Gastroesophageal sphincter (tissue), 4 donors: ENCODE measurements around the gene ONECUT1. TPM values are rescaled to one million over a fixed set of nuclear protein-coding genes. Genes with fewer than 3 reads are reported as not detected.

ENCODE experiments used
- ATAC-seq: fragments of 150-250 bp; one replicate; pipeline ENCODE4 v1.9.1; 2016; ENCODE audit warnings: mild to moderate bottlenecking, moderate library complexity
- H3K27ac ChIP-seq, 4 donors: fragments of 200-600 bp; sonication (generic) in 3 of 4; 1 replicate in 3 of 4; 2 replicates in 1 of 4; pipeline ENCODE4 v1.5.1; 2016 to 2019
- H3K27me3 ChIP-seq: fragments of 200-600 bp; sonication (generic); one replicate; pipeline ENCODE4 v1.5.1; 2019
- H3K36me3 ChIP-seq, 2 donors: fragments of 200-600 bp; sonication (generic); one replicate each; pipeline ENCODE4 v1.5.1; 2019; ENCODE audit warnings: control low read depth in 1 of 2
- H3K4me1 ChIP-seq, 3 donors: fragments of 200-600 bp; sonication (generic); 1 replicate in 2 of 3; 2 replicates in 1 of 3; pipeline ENCODE4 v1.5.1; 2016 to 2019; ENCODE audit warnings: control low read depth in 2 of 3
- H3K4me3 ChIP-seq, 2 donors: fragments of 200-600 bp; sonication (generic); one replicate each; pipeline ENCODE4 v1.5.1; 2019; ENCODE audit warnings: mild to moderate bottlenecking in 1 of 2, moderate library complexity in 1 of 2
- H3K9me3 ChIP-seq, 3 donors: fragments of 200-600 bp; sonication (generic); one replicate each; pipeline ENCODE4 v1.5.1; 2017 to 2019; ENCODE audit warnings: control low read depth in 2 of 3
- EP300 ChIP-seq: sonication (generic); formaldehyde crosslinking; IDR thresholded peaks from one replicate; pipeline ENCODE4 v1.6.1; 2017; ENCODE audit warnings: antibody characterized with exemption, mild to moderate bottlenecking
- POLR2A ChIP-seq, 2 donors: fragments of 450-650 bp; IDR thresholded peaks; one replicate each; pipeline ENCODE4 v1.6.1; 2017; ENCODE audit warnings: antibody characterized with exemption in 2 of 2, mild to moderate bottlenecking in 2 of 2, moderate library complexity in 1 of 2
- POLR2AphosphoS5 ChIP-seq: sonication (generic); formaldehyde crosslinking; IDR thresholded peaks from one replicate; pipeline ENCODE4 v1.6.1; 2017; ENCODE audit warnings: antibody characterized with exemption
- WGBS, 2 donors: methylation state at CpG; one replicate each; pipeline ENCODE4 v1.1.5; 2018; ENCODE audit warnings: low coverage in 1 of 2; 5-methylcytosine and 5-hydroxymethylcytosine counted together
- total RNA-seq, 4 donors: library from RNA; depleted of rRNA; stranded (reverse); fragments of >200 nt; gene quantifications; one replicate each; pipeline ENCODE4 v1.1.0, GENCODE V29; 2016
- TF ChIP-seq, protein P1 (sequence below), 4 experiments: fragments of 200-600 bp in 2 of 4; fragments of 450-650 bp in 2 of 4; sonication (generic) in 1 of 4; IDR thresholded peaks; one replicate each; pipeline ENCODE4 v1.5.1; 2017 to 2019; ENCODE audit warnings: antibody characterized with exemption in 4 of 4, mild to moderate bottlenecking in 2 of 4, moderate library complexity in 2 of 4

Gene ONECUT1
- total RNA-seq, 4 donors from 2014 or later, result 0.47 TPM; not detected in 3

DNA sequence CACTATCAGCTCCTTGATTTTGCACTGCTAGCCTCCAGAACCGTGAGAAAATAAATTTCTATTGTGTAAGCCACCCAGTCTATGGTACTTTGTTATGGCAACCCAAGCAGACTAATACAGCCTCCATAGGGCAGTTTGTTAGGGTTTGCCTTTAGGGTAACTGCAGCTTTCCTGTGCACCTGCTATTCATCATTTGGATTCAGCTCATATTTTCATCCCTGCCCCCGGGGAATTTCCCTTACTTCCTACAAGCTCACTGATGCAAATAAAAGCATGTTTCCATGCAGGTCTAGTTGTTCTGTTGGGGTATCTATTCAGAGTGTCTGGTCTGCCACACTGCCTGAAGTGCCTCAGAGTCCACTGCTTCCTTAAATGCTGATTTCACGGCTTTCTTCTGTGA is 62.3 kb downstream of the ONECUT1 start:
- Histone ChIP-seq H3K36me3 (no peaks in the 10 kb centered on the region), H3K9me3 (no peaks in the 10 kb centered on the region), H3K27me3 (peaks cover under 1% of the 10 kb centered on the region), H3K4me3 (no peak overlapping the region), H3K27ac (no peak overlapping the region), H3K4me1 (no peaks in the 10 kb centered on the region)
- TF ChIP-seq POLR2AphosphoS5, result no peak
- TF ChIP-seq, protein P1, sequence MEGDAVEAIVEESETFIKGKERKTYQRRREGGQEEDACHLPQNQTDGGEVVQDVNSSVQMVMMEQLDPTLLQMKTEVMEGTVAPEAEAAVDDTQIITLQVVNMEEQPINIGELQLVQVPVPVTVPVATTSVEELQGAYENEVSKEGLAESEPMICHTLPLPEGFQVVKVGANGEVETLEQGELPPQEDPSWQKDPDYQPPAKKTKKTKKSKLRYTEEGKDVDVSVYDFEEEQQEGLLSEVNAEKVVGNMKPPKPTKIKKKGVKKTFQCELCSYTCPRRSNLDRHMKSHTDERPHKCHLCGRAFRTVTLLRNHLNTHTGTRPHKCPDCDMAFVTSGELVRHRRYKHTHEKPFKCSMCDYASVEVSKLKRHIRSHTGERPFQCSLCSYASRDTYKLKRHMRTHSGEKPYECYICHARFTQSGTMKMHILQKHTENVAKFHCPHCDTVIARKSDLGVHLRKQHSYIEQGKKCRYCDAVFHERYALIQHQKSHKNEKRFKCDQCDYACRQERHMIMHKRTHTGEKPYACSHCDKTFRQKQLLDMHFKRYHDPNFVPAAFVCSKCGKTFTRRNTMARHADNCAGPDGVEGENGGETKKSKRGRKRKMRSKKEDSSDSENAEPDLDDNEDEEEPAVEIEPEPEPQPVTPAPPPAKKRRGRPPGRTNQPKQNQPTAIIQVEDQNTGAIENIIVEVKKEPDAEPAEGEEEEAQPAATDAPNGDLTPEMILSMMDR (IDR thresholded peaks at IDR 0.05), result no peak
- TF ChIP-seq POLR2A (IDR thresholded peaks at IDR 0.05), result no peak
- no peak for TF ChIP-seq EP300
- no peak for ATAC-seq
- WGBS, 2 donors, result 68 to 91% methylated on average over 2 to 3 of the region's 3 CpGs

DNA sequence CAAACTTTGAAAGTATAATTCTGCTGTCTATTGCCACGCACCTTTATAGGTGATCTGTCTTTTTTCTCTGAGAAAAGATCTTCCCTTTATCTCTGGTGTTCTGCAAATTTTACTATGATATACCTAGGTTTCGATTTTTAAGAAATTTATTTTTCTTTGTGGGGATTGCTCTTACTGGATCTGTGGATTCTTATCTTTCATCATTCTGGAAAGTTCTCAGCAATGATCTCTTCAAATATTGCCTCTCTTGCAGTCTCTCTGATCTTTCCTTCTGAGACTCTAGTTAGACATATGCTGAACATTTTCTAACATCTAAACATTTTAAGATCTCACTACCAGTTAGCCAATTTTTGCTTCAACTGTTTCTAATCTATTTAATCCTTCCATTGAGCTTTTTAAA is 63.9 kb downstream of the ONECUT1 start:
- H3K4me1 ChIP-seq, result no peaks in the 10 kb centered on the region
- TF ChIP-seq POLR2AphosphoS5, result no peak
- TF ChIP-seq EP300, result no peak
- TF ChIP-seq POLR2A (IDR thresholded peaks at IDR 0.05), result no peak
- TF ChIP-seq, protein P1 (IDR thresholded peaks at IDR 0.05), result no peak
- ATAC-seq, result no peak
- no peak overlapping the region for H3K27ac ChIP-seq
- no peaks in the 10 kb centered on the region for H3K36me3 ChIP-seq
- peaks cover 3% of the 10 kb centered on the region for H3K27me3 ChIP-seq
- H3K4me3 ChIP-seq, result no peak overlapping the region
- H3K9me3 ChIP-seq, result no peaks in the 10 kb centered on the region
- WGBS, 2 donors, result 100% methylated on average over 2 of the region's 2 CpGs

DNA sequence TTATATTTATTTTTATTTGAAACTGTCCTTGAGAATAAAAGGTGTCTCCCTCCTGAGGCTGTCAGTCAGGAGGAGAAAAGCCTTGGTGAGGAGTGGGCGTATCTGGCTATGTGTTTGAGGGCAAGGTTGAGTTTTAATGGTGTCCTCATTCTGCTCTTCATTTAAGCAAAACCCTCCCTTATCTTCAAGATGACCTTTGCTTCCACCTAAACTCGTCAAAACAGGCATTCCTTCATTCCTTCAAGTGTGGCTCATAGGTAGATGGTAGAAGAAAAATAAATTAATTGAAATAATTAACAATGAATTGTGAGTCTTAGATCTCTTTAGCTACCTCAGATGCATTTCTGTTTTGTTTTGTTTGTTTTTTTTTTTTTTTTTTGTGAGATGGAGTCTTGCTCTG is 71.6 kb downstream of the ONECUT1 start:
- no peak overlapping the region for H3K4me3 ChIP-seq
- H3K4me1 ChIP-seq, result no peaks in the 10 kb centered on the region
- 60 to 74% methylated on average over 2 of the region's 2 CpGs for whole genome bisulfite sequencing, 2 donors
- H3K36me3 ChIP-seq, result no peaks in the 10 kb centered on the region
- peaks cover 3% of the 10 kb centered on the region for H3K27me3 ChIP-seq
- no peak overlapping the region for H3K27ac ChIP-seq
- TF ChIP-seq POLR2A (IDR thresholded peaks at IDR 0.05) (no peak), EP300 (no peak), POLR2AphosphoS5 (no peak)
- TF ChIP-seq, protein P1 (IDR thresholded peaks at IDR 0.05), result no peak
- no peaks in the 10 kb centered on the region for H3K9me3 ChIP-seq
- no peak for ATAC-seq

DNA sequence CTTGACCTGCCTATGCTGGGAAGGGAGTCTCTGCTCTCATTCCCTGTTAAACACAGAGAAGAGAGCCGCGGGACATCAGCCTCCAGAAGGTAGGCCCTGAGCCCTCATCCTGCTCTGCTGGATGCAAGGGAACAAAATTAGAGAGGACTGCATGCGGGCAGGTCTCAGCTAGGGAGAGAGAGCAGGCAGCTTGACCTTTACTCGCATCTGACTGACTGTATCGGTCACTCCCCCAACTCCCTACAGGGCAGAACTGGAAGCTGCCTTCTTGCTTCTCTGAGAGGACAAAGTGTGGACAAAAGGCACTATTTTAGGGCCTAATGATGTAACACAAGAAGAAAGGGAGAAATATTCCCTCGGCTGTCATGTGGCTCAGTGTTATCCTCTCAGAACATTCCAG is 72.2 kb downstream of the ONECUT1 start:
- TF ChIP-seq POLR2A (IDR thresholded peaks at IDR 0.05) (no peak), POLR2AphosphoS5 (no peak), EP300 (no peak)
- TF ChIP-seq, protein P1 (IDR thresholded peaks at IDR 0.05), result no peak
- Histone ChIP-seq H3K36me3 (no peaks in the 10 kb centered on the region), H3K4me1 (no peaks in the 10 kb centered on the region), H3K27me3 (peaks cover 3% of the 10 kb centered on the region), H3K27ac (no peak overlapping the region), H3K9me3 (no peaks in the 10 kb centered on the region), H3K4me3 (no peak overlapping the region)
- 67 to 77% methylated on average over 1 to 4 of the region's 6 CpGs for WGBS, 2 donors
- no peak for ATAC-seq

DNA sequence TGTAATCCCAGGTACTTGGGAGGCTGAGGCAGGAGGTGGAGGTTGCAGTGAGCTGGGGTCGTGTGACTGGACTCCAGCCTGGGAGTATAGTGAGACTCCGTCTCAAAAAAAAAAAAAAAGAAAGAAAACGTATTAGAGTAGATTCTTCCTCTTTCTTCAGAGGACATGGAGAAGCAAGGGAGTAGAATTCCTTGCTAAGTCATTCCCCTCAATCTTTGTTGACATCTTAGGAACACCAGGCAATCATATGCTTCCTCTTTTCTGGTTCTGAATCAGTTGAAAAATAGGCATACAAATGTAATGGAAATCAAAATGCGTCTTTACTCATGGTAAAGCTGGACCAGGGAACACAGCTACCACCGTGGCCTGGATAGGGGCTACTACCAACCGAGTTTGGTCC is 72.7 kb downstream of the ONECUT1 start:
- H3K4me1 ChIP-seq, result no peaks in the 10 kb centered on the region
- no peak for ATAC-seq
- no peak for TF ChIP-seq POLR2A (IDR thresholded peaks at IDR 0.05)
- no peak for TF ChIP-seq POLR2AphosphoS5
- TF ChIP-seq EP300, result no peak
- TF ChIP-seq, protein P1 (IDR thresholded peaks at IDR 0.05), result no peak
- WGBS, 2 donors, result 86 to 95% methylated on average over 4 to 6 of the region's 6 CpGs
- H3K27ac ChIP-seq, result no peak overlapping the region
- H3K36me3 ChIP-seq, result no peaks in the 10 kb centered on the region
- no peak overlapping the region for H3K4me3 ChIP-seq
- no peaks in the 10 kb centered on the region for H3K27me3 ChIP-seq
- H3K9me3 ChIP-seq, result no peaks in the 10 kb centered on the region
